ENCODE data around the gene PSMB7.

PSMB7 gene

GRCh38 chr9:124384210-124384609 is 31.0 kb downstream of the PSMB7 start:
- DNase-seq (ENCODE audit: low read depth in 2 of 2): no peak

GRCh38 chr9:124381170-124381945 is 33.9 kb downstream of the PSMB7 start:
- no peak for DNase-seq (ENCODE audit: low read depth in 2 of 2)

GRCh38 chr9:124377551-124378406 is 37.5 kb downstream of the PSMB7 start:
- DNase-seq (ENCODE audit: low read depth in 2 of 2): no peak

- DNase-seq (ENCODE audit: low read depth in 2 of 2): no peak
Measured at GRCh38 chr9:124376329-124376728, 38.9 kb downstream of the PSMB7 start.

- no peak for DNase-seq (ENCODE audit: low read depth in 2 of 2)
Measured at GRCh38 chr9:124375726-124376125, 39.5 kb downstream of the PSMB7 start.

GRCh38 chr9:124373851-124374250 is 41.4 kb downstream of the PSMB7 start:
- DNase-seq (ENCODE audit: low read depth in 2 of 2): no peak

GRCh38 chr9:124373386-124373785 is 41.9 kb downstream of the PSMB7 start:
- DNase-seq (ENCODE audit: low read depth in 2 of 2): no peak

GRCh38 chr9:124372038-124372437 is 43.2 kb downstream of the PSMB7 start:
- no peak for DNase-seq (ENCODE audit: low read depth in 2 of 2)

- DNase-seq (ENCODE audit: low read depth in 2 of 2): no peak
Measured at GRCh38 chr9:124370896-124371582, 44.2 kb downstream of the PSMB7 start.

- no peak for DNase-seq (ENCODE audit: low read depth in 2 of 2)
Measured at GRCh38 chr9:124369231-124369797, 45.9 kb downstream of the PSMB7 start.

GRCh38 chr9:124368692-124369091 is 46.5 kb downstream of the PSMB7 start:
- no peak for DNase-seq (ENCODE audit: low read depth in 2 of 2)

GRCh38 chr9:124366476-124367220 is 48.6 kb downstream of the PSMB7 start:
- no peak for DNase-seq (ENCODE audit: low read depth in 2 of 2)

- DNase-seq (ENCODE audit: low read depth in 2 of 2): no peak
Measured at GRCh38 chr9:124365036-124365435, 50.2 kb downstream of the PSMB7 start.

- DNase-seq (ENCODE audit: low read depth in 2 of 2): no peak
Measured at GRCh38 chr9:124364141-124364540, 51.1 kb downstream of the PSMB7 start.

- no peak for DNase-seq (ENCODE audit: low read depth in 2 of 2)
Measured at GRCh38 chr9:124363326-124364096, 51.7 kb downstream of the PSMB7 start.

GRCh38 chr9:124361128-124361527 is 54.1 kb downstream of the PSMB7 start:
- DNase-seq (ENCODE audit: low read depth in 2 of 2): no peak

GRCh38 chr9:124359855-124360678 is 55.2 kb downstream of the PSMB7 start:
- no peak for DNase-seq (ENCODE audit: low read depth in 2 of 2)

- no peak for DNase-seq (ENCODE audit: low read depth in 2 of 2)
Measured at GRCh38 chr9:124359426-124359825, 55.8 kb downstream of the PSMB7 start.

GRCh38 chr9:124358631-124359030 is 56.6 kb downstream of the PSMB7 start:
- no peak for DNase-seq (ENCODE audit: low read depth in 2 of 2)
